Measurements from ENCODE around the gene PTPRN.

The PTPRN gene

GRCh38 chr2:219309278-219309677 is at the start of gene PTPRN:
TSS of gene PTPRN (minus strand) at chr2:219309401. CDS start at chr2:219309332, 69 bp downstream.
- H3K4me3 Mint-ChIP-seq: no peak within 1 kb of the TSS
- H3K9me3 Mint-ChIP-seq: no peaks in the 10 kb centered on the region
- no peak within 1 kb of the TSS for H3K27ac Mint-ChIP-seq
- peaks cover 53% of the 10 kb centered on the region for H3K27me3 Mint-ChIP-seq (ENCODE audit: low read depth)
- H3K36me3 Mint-ChIP-seq (ENCODE audit: low read depth): no peaks in the 10 kb centered on the region
- H3K4me1 Mint-ChIP-seq (ENCODE audit: low read depth): no peaks in the 10 kb centered on the region

- H3K27me3 Mint-ChIP-seq (ENCODE audit: low read depth): peaks cover 61% of the 10 kb centered on the region
- no peaks in the 10 kb centered on the region for H3K36me3 Mint-ChIP-seq (ENCODE audit: low read depth)
- no peaks in the 10 kb centered on the region for H3K9me3 Mint-ChIP-seq
- no peak overlapping the region for H3K27ac Mint-ChIP-seq
- no peak overlapping the region for H3K4me3 Mint-ChIP-seq
- no peaks in the 10 kb centered on the region for H3K4me1 Mint-ChIP-seq (ENCODE audit: low read depth)
Measured at GRCh38 chr2:219358170-219359075, 49.2 kb upstream of the PTPRN start.

DNA sequence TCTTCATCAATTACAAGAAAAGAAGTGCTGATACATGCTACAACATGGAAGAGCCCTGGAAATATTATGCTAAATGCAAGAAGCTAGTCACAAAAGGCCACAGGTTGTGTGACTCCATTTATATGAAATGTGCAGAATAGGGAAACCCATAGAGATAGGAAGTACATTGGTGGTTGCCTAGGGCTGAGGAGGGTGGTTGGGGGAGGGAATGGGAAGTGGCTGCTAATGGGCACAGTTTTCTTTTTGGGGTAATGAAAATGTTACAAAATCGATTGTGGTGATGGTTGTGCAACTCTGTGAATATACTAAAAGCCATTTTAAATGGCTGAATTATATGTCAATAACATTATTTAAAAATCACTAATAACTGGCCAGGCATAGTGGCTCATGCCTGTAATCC is 47.6 kb upstream of the PTPRN start:
- Mint-ChIP-seq H3K9me3 (no peaks in the 10 kb centered on the region), H3K27ac (no peak overlapping the region), H3K4me1 (ENCODE audit: low read depth) (no peaks in the 10 kb centered on the region), H3K4me3 (no peak overlapping the region), H3K36me3 (ENCODE audit: low read depth) (no peaks in the 10 kb centered on the region), H3K27me3 (ENCODE audit: low read depth) (peaks cover 61% of the 10 kb centered on the region)

DNA sequence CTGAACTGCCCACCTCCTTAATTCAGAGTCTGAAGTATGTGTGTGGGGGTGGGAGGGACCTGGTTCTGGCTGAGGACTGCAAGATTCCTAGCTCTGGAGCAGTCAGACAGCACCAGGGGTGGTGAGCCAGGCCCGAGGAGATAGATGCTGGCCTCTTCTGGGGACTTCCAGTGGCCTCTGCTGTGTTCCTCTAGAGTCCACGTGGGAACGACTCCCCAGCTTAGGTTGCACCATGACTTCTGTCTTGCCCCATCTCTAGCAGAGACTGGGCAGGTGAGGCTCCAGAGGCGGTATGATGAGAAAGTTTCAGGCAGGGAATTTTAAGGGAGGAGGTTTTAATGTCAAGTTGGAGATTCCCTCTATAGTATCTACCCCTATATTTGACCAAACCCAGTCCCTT is 45.4 kb upstream of the PTPRN start:
- H3K9me3 Mint-ChIP-seq: no peaks in the 10 kb centered on the region
- no peaks in the 10 kb centered on the region for H3K36me3 Mint-ChIP-seq (ENCODE audit: low read depth)
- no peak overlapping the region for H3K4me3 Mint-ChIP-seq
- no peaks in the 10 kb centered on the region for H3K4me1 Mint-ChIP-seq (ENCODE audit: low read depth)
- no peak overlapping the region for H3K27ac Mint-ChIP-seq
- H3K27me3 Mint-ChIP-seq (ENCODE audit: low read depth): peaks cover 49% of the 10 kb centered on the region

DNA sequence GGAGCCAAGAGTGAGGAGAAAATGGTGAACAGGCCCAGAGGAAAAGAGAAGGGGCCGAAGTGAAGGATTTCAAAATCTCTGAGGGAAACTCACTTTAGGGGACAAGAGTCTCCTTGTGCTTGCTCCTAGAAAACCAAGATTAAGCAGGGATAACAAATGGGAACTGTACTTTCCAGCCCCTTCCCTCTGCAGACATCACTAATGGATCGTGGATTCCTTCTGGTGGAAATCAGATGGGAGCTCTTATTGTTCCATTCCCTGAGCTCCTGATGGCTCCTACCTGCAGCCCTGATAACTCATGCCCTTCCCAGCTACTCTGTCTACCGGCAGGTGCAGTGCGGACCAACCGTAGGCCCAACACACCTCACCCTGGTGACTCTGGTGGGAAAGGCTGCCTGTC is 43.9 kb upstream of the PTPRN start:
- Mint-ChIP-seq H3K27me3 (ENCODE audit: low read depth) (peaks cover 47% of the 10 kb centered on the region), H3K4me3 (no peak overlapping the region), H3K36me3 (ENCODE audit: low read depth) (no peaks in the 10 kb centered on the region), H3K27ac (no peak overlapping the region), H3K9me3 (no peaks in the 10 kb centered on the region), H3K4me1 (ENCODE audit: low read depth) (no peaks in the 10 kb centered on the region)

GRCh38 chr2:219352448-219353023 is 43.3 kb upstream of the PTPRN start:
- no peaks in the 10 kb centered on the region for H3K9me3 Mint-ChIP-seq
- no peak overlapping the region for H3K27ac Mint-ChIP-seq
- H3K4me3 Mint-ChIP-seq: no peak overlapping the region
- peaks cover 47% of the 10 kb centered on the region for H3K27me3 Mint-ChIP-seq (ENCODE audit: low read depth)
- no peaks in the 10 kb centered on the region for H3K36me3 Mint-ChIP-seq (ENCODE audit: low read depth)
- H3K4me1 Mint-ChIP-seq (ENCODE audit: low read depth): no peaks in the 10 kb centered on the region

- Mint-ChIP-seq H3K9me3 (no peaks in the 10 kb centered on the region), H3K27me3 (ENCODE audit: low read depth) (peaks cover 38% of the 10 kb centered on the region), H3K4me1 (ENCODE audit: low read depth) (no peaks in the 10 kb centered on the region), H3K4me3 (no peak overlapping the region), H3K36me3 (ENCODE audit: low read depth) (no peaks in the 10 kb centered on the region), H3K27ac (no peak overlapping the region)
Measured at GRCh38 chr2:219350710-219351221, 41.6 kb upstream of the PTPRN start.

DNA sequence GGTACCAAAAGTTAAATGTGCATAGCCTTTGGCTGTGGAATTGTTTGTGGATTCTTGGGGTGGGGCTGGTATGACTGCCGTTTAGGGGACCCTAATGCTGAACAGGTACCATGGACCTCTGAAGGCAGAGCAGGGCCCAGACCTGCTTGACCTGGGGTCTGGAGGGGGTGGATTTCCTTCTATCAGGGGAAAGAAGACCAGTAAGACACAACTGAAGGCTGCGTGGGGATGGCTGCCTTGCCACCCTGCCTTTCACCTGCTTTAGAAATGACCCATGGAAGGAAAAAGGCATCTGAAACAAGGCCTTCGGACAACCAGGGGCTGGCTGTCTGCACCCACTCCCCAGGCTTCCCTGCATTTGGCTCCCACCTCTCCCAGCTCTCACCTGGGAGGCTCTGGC is 41.0 kb upstream of the PTPRN start:
- H3K27ac Mint-ChIP-seq: no peak overlapping the region
- H3K9me3 Mint-ChIP-seq: no peaks in the 10 kb centered on the region
- H3K4me3 Mint-ChIP-seq: no peak overlapping the region
- peaks cover 37% of the 10 kb centered on the region for H3K27me3 Mint-ChIP-seq (ENCODE audit: low read depth)
- H3K36me3 Mint-ChIP-seq (ENCODE audit: low read depth): no peaks in the 10 kb centered on the region
- no peaks in the 10 kb centered on the region for H3K4me1 Mint-ChIP-seq (ENCODE audit: low read depth)

GRCh38 chr2:219344751-219345430 is 35.7 kb upstream of the PTPRN start:
- Mint-ChIP-seq H3K27me3 (ENCODE audit: low read depth) (peaks cover 32% of the 10 kb centered on the region), H3K27ac (no peak overlapping the region), H3K36me3 (ENCODE audit: low read depth) (no peaks in the 10 kb centered on the region), H3K4me1 (ENCODE audit: low read depth) (no peaks in the 10 kb centered on the region), H3K9me3 (no peaks in the 10 kb centered on the region), H3K4me3 (no peak overlapping the region)

DNA sequence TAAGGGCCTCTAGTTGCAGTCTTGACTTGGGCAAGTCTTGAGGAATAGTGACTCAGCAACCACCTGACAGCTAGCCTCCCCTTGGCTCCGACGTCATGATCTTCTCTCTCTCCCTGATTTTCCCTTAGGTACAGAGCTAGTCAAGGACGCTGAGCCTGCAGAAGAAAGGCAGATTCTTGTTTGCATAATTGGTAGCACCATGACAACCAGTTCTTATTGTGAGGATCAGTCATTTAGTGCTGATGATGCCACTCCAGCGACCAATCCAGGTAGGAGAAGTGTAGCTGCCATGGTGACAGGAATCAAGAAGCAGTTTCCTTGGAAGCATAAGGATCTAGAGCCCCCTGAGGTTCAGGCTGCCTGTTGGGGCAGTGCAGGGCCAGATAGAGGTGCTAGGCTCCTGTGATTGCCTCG is 26.2 kb upstream of the PTPRN start:
- Mint-ChIP-seq H3K27ac (no peak overlapping the region), H3K27me3 (ENCODE audit: low read depth) (peaks cover 76% of the 10 kb centered on the region), H3K4me1 (ENCODE audit: low read depth) (no peaks in the 10 kb centered on the region), H3K36me3 (ENCODE audit: low read depth) (no peaks in the 10 kb centered on the region), H3K9me3 (peaks cover 5% of the 10 kb centered on the region), H3K4me3 (no peak overlapping the region)

DNA sequence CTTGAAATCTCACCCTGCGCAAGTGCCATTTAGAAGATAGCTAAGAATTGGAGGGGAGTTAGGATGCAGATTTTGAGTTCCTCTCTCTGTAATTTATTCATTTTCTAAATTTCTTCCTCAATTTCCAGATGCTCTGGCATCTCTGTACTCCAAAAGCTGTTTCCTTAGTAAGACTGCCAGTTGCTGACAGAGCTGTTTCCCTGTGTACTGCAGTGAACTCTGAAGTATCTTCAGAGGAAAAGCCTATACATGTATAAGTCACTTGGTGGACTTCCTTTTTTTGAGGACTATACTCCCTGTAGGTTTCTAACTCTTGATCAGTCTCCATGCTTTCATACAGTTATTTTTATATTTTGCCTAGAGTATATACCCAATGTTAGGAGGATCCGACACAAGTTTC is 24.9 kb upstream of the PTPRN start:
- Mint-ChIP-seq H3K27me3 (ENCODE audit: low read depth) (peaks cover 81% of the 10 kb centered on the region), H3K4me1 (ENCODE audit: low read depth) (no peaks in the 10 kb centered on the region), H3K9me3 (peaks cover 5% of the 10 kb centered on the region), H3K36me3 (ENCODE audit: low read depth) (no peaks in the 10 kb centered on the region), H3K27ac (no peak overlapping the region), H3K4me3 (no peak overlapping the region)

DNA sequence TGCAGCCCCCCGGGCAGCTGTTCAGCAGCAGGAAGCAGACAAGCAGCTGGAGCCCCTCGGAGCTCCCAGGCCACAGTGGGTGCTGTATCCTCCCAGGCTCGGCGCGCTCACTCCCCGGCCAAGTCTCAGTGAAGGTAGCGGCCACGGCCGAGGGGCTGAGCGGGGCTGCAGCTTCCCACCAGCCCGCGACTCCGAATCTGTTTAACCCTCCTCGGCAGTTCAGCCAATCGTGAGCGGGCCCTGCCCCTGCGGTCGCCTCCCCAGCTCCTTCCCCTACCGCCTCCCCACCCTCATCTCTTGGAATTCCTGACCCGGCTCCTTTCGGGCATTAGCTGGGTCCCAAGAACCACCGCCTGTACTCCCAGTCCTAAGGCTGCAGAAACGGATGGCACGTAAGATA is 23.3 kb upstream of the PTPRN start, which contains the start of gene RESP18:
RESP18 (minus strand) TSS at position 203 of the 400 bp plus-strand sequence.
- H3K27ac Mint-ChIP-seq: no peak within 1 kb of the TSS
- peaks cover 5% of the 10 kb centered on the region for H3K9me3 Mint-ChIP-seq
- no peaks in the 10 kb centered on the region for H3K4me1 Mint-ChIP-seq (ENCODE audit: low read depth)
- H3K27me3 Mint-ChIP-seq (ENCODE audit: low read depth): peaks cover 79% of the 10 kb centered on the region
- H3K36me3 Mint-ChIP-seq (ENCODE audit: low read depth): no peaks in the 10 kb centered on the region
- no peak within 1 kb of the TSS for H3K4me3 Mint-ChIP-seq

- H3K27me3 Mint-ChIP-seq (ENCODE audit: low read depth): peaks cover 75% of the 10 kb centered on the region
- no peak overlapping the region for H3K4me3 Mint-ChIP-seq
- peaks cover 5% of the 10 kb centered on the region for H3K9me3 Mint-ChIP-seq
- no peaks in the 10 kb centered on the region for H3K4me1 Mint-ChIP-seq (ENCODE audit: low read depth)
- H3K27ac Mint-ChIP-seq: no peak overlapping the region
- no peaks in the 10 kb centered on the region for H3K36me3 Mint-ChIP-seq (ENCODE audit: low read depth)
Measured at GRCh38 chr2:219331560-219332213, 22.5 kb upstream of the PTPRN start.

DNA sequence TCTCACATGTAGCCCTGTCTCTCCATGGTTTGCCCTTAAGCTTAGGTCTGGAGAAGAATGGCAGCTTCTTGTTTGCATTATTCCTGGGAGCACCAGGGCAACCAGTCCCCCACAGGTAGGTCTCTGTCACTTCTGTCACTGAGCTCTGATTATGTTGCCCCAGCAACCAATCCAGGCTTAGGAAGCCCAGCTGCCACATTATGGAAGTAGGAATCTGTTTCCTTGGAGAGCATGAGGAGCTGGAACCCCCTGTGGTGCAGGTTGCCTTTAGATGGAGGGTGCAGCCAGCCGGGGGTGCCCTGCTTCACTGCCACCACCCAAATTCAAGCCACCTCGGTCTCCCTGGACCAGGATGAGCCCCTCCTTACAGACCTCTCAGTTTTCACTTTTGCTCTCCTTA is 18.5 kb upstream of the PTPRN start:
- H3K4me3 Mint-ChIP-seq: no peak overlapping the region
- peaks cover 45% of the 10 kb centered on the region for H3K27me3 Mint-ChIP-seq (ENCODE audit: low read depth)
- H3K4me1 Mint-ChIP-seq (ENCODE audit: low read depth): no peaks in the 10 kb centered on the region
- H3K9me3 Mint-ChIP-seq: no peaks in the 10 kb centered on the region
- H3K27ac Mint-ChIP-seq: no peak overlapping the region
- no peaks in the 10 kb centered on the region for H3K36me3 Mint-ChIP-seq (ENCODE audit: low read depth)

All from T-helper 1 cell treated with Interleukin-12 subunit alpha and Interleukin-12 subunit beta and Interleukin-4 antibody, amounts not matched to agents 30 μg/mL and 1 μg/mL, for 36 hours (primary cell).